ENCODE results near the gene PELI1.
"Not testable (repeated sequence)": the region's sequence is repeated elsewhere in the genome, so short reads cannot be mapped to it uniquely, and the experiment has no call there.

The PELI1 gene

GRCh38 chr2:64120008-64120407, 24.2 kb downstream of the PELI1 start:
- no peak for DNase-seq

GRCh38 chr2:64119369-64119768, 24.9 kb downstream of the PELI1 start:
- no peak for DNase-seq

GRCh38 chr2:64115808-64116598, 28.2 kb downstream of the PELI1 start:
- no peak for DNase-seq

- DNase-seq: no peak
These were observed 29.3 kb downstream of the PELI1 start for GRCh38 chr2:64114912-64115277.

- no peak for DNase-seq
These were observed 29.9 kb downstream of the PELI1 start for GRCh38 chr2:64114063-64114911.

- no peak for DNase-seq
These were observed 32.2 kb downstream of the PELI1 start for GRCh38 chr2:64112016-64112415.

- DNase-seq: no peak
These were observed 32.8 kb downstream of the PELI1 start for GRCh38 chr2:64111426-64111825.

GRCh38 chr2:64108666-64109241, 35.5 kb downstream of the PELI1 start:
- no peak for DNase-seq

GRCh38 chr2:64106481-64106880, 37.7 kb downstream of the PELI1 start:
- DNase-seq: no peak

- no peak for DNase-seq
These were observed 38.4 kb downstream of the PELI1 start for GRCh38 chr2:64105670-64106461.

GRCh38 chr2:64104933-64105332, 39.3 kb downstream of the PELI1 start:
- DNase-seq: no peak

GRCh38 chr2:64102736-64103135, 41.5 kb downstream of the PELI1 start:
- not testable (repeated sequence) for DNase-seq

- DNase-seq: no peak
These were observed 43.1 kb downstream of the PELI1 start for GRCh38 chr2:64101141-64101591.

GRCh38 chr2:64100584-64100983, 43.6 kb downstream of the PELI1 start:
- not testable (repeated sequence) for DNase-seq

- no peak for DNase-seq
These were observed 49.4 kb downstream of the PELI1 start for GRCh38 chr2:64094663-64095382.

GRCh38 chr2:64093341-64093740, 50.9 kb downstream of the PELI1 start:
- no peak for DNase-seq

- DNase-seq: no peak
These were observed 51.7 kb downstream of the PELI1 start for GRCh38 chr2:64092502-64092901.

GRCh38 chr2:64090264-64090663, 54.0 kb downstream of the PELI1 start:
- no peak for DNase-seq

- no peak for DNase-seq
These were observed 57.7 kb downstream of the PELI1 start for GRCh38 chr2:64086347-64087082.

GRCh38 chr2:64085936-64086335, 58.3 kb downstream of the PELI1 start:
- no peak for DNase-seq

GRCh38 chr2:64081046-64081445, 63.2 kb downstream of the PELI1 start:
- DNase-seq: no peak
